ENCODE data around the gene PRICKLE1. TPM values are rescaled to one million over a fixed set of nuclear protein-coding genes. Genes with fewer than 3 reads are reported as not detected.

The PRICKLE1 gene
- total RNA-seq, 6 experiments from 2014 or later: 3.7 to 10.0 (median 8.6) TPM

DNA sequence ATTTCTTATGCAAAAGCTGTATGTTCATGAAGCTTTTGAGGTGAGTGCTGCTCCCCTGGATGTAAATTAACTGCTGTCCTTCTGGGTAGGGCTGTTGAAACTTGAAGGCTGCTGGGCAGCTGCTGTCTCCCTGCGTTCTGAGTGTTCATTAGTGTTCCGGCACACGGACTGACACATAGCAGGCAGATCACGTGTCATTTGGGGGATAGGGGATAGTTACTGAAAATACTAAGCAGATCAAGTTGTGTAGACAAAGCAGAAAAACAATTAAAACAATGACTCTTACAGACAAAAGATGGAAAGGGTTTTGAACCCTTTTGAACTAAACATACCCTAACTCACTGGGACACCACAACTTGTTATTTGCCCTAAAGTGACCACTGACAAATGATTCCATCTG, 82.5 kb downstream of the PRICKLE1 start:
- peaks cover 7% of the 10 kb centered on the region; the same call in 1 of the 2 replicates for H3K27me3 Mint-ChIP-seq (ENCODE audit: insufficient read depth)
- DNase-seq: no peak
- no peaks in the 10 kb centered on the region; the same call in 1 of the 2 replicates for H3K4me1 Mint-ChIP-seq (ENCODE audit: low read depth)
- no peaks in the 10 kb centered on the region for H3K36me3 Mint-ChIP-seq (ENCODE audit: low read depth)
- H3K9me3 Mint-ChIP-seq: no peaks in the 10 kb centered on the region
- no peak overlapping the region for H3K4me3 Mint-ChIP-seq
- TF ChIP-seq, protein P1, sequence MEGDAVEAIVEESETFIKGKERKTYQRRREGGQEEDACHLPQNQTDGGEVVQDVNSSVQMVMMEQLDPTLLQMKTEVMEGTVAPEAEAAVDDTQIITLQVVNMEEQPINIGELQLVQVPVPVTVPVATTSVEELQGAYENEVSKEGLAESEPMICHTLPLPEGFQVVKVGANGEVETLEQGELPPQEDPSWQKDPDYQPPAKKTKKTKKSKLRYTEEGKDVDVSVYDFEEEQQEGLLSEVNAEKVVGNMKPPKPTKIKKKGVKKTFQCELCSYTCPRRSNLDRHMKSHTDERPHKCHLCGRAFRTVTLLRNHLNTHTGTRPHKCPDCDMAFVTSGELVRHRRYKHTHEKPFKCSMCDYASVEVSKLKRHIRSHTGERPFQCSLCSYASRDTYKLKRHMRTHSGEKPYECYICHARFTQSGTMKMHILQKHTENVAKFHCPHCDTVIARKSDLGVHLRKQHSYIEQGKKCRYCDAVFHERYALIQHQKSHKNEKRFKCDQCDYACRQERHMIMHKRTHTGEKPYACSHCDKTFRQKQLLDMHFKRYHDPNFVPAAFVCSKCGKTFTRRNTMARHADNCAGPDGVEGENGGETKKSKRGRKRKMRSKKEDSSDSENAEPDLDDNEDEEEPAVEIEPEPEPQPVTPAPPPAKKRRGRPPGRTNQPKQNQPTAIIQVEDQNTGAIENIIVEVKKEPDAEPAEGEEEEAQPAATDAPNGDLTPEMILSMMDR (IDR thresholded peaks at IDR 0.05): no peak
- no peak overlapping the region for H3K27ac Mint-ChIP-seq

DNA sequence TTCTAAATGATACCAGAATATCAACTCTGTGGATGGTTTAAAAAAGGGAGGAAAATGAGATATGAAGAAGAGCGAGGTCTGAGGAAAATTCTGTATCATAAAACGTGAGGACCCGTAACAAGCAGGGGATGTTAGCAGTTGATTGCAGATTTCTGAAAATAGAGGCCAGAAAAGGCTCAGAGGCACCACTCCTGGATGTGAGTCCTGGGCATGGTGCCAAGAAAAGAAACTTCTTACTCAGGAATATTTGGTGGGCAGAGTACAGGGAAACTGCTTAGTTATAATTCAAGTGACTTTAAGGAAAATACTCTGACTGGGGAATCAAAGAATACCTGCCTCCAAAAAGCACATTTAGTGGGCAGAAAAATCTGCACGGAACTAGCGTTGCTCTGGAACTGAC, 85.5 kb downstream of the PRICKLE1 start:
- Mint-ChIP-seq H3K4me1 (ENCODE audit: low read depth) (no peaks in the 10 kb centered on the region; the same call in 1 of the 2 replicates), H3K9me3 (no peaks in the 10 kb centered on the region), H3K36me3 (ENCODE audit: low read depth) (no peaks in the 10 kb centered on the region), H3K27me3 (ENCODE audit: insufficient read depth) (peaks cover 7% of the 10 kb centered on the region; the same call in 1 of the 2 replicates), H3K4me3 (no peak overlapping the region), H3K27ac (no peak overlapping the region)
- TF ChIP-seq, protein P1 (IDR thresholded peaks at IDR 0.05): no peak
- no peak for DNase-seq

DNA sequence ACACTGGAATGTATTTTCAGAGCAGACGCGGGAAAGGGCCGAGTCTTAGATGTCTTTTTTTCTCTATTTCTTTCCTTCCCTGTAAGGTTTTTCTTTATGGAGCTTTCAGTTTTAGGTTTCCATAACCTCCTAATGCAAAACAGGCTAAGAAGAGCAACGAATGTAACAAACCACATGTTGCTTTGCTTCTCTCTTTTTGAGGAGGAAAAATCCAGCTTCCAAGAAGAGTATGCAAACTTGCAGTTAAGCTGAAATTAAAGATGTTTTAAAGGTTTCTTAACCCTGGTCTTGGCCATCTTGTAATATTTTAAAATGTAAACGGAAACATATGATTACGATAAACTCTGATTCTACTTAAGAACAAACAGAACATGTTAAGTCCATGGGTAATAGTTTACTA, 86.9 kb downstream of the PRICKLE1 start:
- Mint-ChIP-seq H3K27me3 (ENCODE audit: insufficient read depth) (peaks cover 7% of the 10 kb centered on the region; the same call in 1 of the 2 replicates), H3K9me3 (no peaks in the 10 kb centered on the region), H3K4me3 (no peak overlapping the region), H3K36me3 (ENCODE audit: low read depth) (no peaks in the 10 kb centered on the region), H3K4me1 (ENCODE audit: low read depth) (peaks cover 5% of the 10 kb centered on the region; the same call in 1 of the 2 replicates), H3K27ac (no peak overlapping the region)
- TF ChIP-seq, protein P1 (IDR thresholded peaks at IDR 0.05): no peak
- no peak for DNase-seq

DNA sequence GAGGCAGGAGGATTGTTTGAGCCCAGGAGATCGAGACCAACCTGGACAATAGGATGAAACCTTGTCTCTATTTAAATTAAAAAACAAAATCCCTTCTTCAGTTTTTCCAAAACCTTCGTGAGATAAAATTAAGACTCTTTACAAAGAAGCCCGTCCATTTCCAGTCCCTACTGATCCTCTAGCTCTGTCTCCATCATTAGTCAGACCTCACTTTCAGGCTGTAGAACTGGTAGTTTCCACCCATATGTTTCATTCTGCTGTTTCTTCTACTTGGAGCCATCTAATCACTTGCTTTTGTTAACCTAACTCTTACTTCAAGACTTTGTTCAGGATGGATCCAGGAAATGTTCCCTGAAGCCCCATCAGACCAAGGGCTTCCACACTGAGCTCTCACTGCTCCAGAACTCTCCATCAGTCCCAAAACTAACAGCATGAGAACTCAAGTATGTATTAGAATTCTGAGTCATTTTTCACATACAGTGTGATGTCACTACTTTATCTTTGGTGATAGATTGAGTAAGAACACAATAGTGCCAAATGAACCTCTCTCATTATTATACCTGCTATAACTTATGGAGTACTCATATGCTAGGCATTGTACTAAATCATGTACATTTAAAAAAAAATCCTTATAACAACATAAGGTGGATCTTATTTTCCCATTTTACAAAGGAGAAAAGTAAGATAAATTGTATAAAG, 90.8 kb downstream of the PRICKLE1 start:
- TF ChIP-seq, protein P1 (IDR thresholded peaks at IDR 0.05): no peak
- DNase-seq: no peak
- Mint-ChIP-seq H3K27ac (no peak overlapping the region), H3K36me3 (ENCODE audit: low read depth) (no peaks in the 10 kb centered on the region), H3K27me3 (ENCODE audit: insufficient read depth) (no peaks in the 10 kb centered on the region), H3K4me3 (no peak overlapping the region), H3K9me3 (no peaks in the 10 kb centered on the region), H3K4me1 (ENCODE audit: low read depth) (peaks cover 5% of the 10 kb centered on the region; the same call in 1 of the 2 replicates)

DNA sequence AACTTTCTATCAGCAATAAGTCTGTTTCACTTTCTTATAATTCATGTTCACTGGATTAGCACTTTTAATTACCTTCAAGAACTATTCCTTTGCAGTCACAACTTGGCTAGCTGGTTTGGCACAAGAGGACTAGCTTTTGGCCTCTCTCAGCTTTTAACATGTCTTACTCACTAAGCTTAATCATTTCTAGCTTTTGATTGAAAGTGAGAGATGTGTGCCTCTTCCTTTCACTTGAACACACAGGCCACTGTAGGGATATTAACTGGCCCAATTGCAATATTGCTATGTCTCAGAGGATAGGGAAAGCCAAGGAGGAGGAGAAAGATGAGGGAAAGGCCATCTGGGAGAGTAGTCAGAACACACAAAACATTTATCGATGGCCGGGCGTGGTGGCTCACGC, 92.7 kb downstream of the PRICKLE1 start:
- no peaks in the 10 kb centered on the region for H3K9me3 Mint-ChIP-seq
- no peak overlapping the region for H3K4me3 Mint-ChIP-seq
- no peak for DNase-seq
- H3K27ac Mint-ChIP-seq: no peak overlapping the region
- peaks cover 5% of the 10 kb centered on the region; the same call in 1 of the 2 replicates for H3K4me1 Mint-ChIP-seq (ENCODE audit: low read depth)
- TF ChIP-seq, protein P1 (IDR thresholded peaks at IDR 0.05): no peak
- H3K36me3 Mint-ChIP-seq (ENCODE audit: low read depth): no peaks in the 10 kb centered on the region
- no peaks in the 10 kb centered on the region for H3K27me3 Mint-ChIP-seq (ENCODE audit: insufficient read depth)

Measured in HFFc6 (cell line).